ENCODE data around the gene CXCR1.
A peak's percentile ranks its signal among the peaks of the same experiment; 100 is the strongest.
"Not testable (repeated sequence)": the region's sequence is repeated elsewhere in the genome, so short reads cannot be mapped to it uniquely, and the experiment has no call there.

The CXCR1 gene

GRCh38 chr2:218166791-218167190 is at the start of gene CXCR1:
TSS of gene CXCR1 (minus strand) at chr2:218166962. CDS start at chr2:218165211, 1,751 bp downstream.
- DNase-seq = no peak

- DNase-seq = no peak
These were observed 49.5 kb upstream of the CXCR1 start for GRCh38 chr2:218216336-218216673.

GRCh38 chr2:218214116-218214515 is 47.4 kb upstream of the CXCR1 start:
- DNase-seq = no peak

GRCh38 chr2:218209078-218209477 is 42.3 kb upstream of the CXCR1 start:
- DNase-seq = no peak

DNA sequence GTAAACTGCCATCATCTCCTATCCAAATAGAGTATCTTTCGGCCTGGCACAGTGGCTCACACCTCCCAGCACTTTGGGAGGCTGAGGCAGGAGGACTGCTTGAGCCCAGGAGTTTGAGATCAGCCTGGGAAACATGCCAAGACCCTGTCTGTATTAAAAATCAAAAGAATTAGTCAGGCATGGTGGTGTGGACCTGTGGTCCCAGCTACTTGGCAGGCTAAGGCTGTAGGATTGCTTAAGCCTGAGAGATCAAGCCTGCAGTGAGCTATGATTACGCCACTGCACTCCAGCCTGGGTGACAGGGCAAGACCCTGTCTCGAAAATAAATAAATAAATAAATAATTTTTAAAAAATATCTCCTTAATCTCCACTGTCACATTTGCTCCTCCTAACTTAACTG is 35.5 kb upstream of the CXCR1 start:
- DNase-seq = no peak

DNA sequence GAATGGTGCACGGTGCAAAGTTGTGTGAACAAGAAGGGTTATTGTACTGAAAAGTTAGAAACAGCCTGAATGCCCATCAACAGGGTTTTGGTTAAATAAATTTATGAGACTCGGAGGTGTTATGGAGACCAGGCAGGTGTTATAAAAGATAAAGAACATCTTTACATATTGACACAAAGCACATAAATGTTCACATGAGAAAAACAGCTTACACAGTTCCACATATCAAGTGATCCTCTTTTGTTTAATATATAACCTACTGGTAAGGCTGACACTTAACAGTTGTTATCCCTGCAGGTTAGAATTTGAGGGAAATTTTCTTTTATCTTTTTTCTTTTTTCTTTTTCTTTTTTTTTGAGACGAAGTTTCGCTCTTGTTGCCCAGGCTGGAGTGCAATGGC is 30.2 kb upstream of the CXCR1 start:
- DNase-seq = no peak

- no peak for DNase-seq
These were observed 28.1 kb upstream of the CXCR1 start for GRCh38 chr2:218194880-218195279.

DNA sequence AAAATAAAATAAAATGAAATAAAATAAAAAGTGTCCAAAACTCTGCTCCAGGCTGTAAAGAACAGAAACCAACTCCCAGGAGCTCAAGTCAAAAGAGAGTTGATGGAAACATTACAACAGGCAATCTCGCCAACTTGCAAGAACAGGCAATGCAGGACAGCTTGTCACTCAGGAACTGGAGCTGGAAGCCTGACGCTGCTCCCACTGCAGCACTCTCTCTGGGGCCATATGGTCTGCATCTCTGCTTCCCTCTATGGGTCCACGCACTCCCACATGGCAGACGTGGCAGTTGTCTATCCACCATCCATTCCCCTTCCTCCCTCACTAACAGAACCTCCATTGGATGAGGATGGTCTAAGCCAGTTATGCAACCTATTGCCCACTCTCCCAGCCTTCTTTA is 26.9 kb upstream of the CXCR1 start:
- DNase-seq = no peak

- DNase-seq = no peak
These were observed 26.2 kb upstream of the CXCR1 start for GRCh38 chr2:218192902-218193430.

DNA sequence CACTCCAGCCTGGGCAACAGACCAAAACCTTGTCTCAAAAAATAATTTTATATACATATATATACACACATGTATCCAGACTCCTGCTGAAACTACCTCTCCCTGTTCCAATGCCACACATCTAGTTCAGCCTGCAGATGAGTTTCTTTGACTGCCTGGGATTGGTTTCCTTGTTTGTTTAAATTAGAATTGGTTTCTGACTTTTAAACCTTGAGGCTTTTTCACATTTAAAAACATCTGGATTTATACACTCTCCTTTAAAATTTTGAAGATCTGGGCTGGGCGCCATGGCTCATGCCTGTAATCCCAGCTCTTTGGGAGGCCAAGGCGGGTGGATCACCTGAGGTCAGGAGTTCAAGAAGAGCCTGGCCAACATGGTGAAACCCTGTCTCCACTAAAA is 21.8 kb upstream of the CXCR1 start:
- DNase-seq = no peak

GRCh38 chr2:218187296-218188015 is 20.7 kb upstream of the CXCR1 start:
- no peak for DNase-seq

DNA sequence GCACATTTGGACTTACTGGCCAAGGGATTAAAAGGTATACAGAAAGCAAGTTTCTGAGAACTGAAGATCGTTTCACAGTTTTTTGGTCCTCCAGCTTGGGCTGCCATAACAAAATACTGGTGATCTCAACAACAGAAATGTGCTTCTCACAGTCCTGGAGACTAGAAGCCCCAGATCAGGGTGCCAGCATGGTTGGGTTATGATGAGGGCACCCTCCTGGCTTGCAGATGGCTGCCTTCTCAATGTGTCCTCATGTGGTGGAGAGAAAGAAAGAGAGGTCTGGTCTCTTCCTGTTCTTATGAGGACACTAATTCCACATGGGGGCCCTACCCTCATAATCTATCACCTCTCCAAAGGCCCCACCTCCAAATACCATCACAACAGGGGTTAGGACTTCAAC is 20.1 kb upstream of the CXCR1 start:
- DNase-seq = no peak

GRCh38 chr2:218186355-218186766 is 19.6 kb upstream of the CXCR1 start:
- DNase-seq = peak; percentile 59 to 68

DNA sequence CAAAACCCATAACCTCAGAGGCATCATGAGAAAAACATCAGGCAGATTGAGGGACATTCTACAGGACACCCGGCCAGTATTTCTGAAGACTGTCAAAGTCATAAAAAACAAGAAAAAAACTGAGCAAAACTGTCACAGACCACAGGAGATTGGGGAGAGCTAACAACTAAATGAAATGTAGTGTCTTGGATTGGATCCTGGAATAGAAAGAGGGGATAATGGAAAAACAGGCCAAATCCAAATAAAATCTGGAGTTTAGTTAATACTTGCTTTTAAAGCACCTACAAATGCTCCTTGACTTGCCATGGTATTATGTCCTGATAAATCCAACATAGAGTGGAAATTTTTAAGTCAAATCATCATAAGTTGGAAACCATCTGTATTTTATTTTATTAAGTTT is 17.6 kb upstream of the CXCR1 start:
- no peak for DNase-seq

- no peak for DNase-seq
These were observed 13.8 kb upstream of the CXCR1 start for GRCh38 chr2:218180467-218181114.

DNA sequence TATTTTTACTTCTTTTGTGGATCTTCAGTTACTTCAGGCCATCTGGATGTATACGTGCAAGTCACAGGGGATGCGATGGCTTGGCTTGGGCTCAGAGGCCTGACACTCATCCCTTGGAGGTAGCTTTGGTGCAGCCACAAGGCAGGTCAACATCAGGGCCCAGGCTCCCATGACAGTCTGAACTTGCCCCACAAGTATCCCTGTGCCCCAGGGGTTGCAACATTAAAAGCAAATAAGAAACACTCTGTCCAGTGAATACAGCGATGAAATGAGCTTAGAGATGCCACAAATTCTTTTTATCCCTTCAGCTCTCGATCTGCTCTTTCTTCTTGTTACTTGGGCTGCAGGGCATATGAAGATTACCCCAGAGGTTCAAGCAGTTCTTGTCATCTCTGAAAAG is 13.0 kb upstream of the CXCR1 start:
- DNase-seq = no peak

DNA sequence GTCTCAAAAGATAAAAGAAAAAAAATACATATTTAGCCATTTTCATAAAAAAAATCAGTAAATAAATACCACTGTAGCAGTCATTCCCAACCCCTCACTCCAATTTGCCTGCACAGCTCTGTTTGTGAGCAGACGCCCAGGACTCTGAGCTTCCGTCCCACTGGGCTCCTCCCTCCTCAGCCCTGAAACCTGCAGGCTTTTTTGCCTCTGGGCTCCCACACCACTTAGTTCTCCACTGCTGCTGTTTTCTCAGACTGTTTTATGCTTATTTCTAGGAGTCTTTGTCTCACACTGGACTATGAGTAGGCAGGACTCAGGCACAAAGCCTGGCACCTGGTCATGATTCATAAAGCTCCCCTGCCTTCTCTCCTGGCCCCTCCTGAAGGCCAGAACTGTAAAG is 6.1 kb upstream of the CXCR1 start:
- no peak for DNase-seq

- not testable (repeated sequence) for DNase-seq
These were observed 5.0 kb upstream of the CXCR1 start for GRCh38 chr2:218171744-218172143.

DNA sequence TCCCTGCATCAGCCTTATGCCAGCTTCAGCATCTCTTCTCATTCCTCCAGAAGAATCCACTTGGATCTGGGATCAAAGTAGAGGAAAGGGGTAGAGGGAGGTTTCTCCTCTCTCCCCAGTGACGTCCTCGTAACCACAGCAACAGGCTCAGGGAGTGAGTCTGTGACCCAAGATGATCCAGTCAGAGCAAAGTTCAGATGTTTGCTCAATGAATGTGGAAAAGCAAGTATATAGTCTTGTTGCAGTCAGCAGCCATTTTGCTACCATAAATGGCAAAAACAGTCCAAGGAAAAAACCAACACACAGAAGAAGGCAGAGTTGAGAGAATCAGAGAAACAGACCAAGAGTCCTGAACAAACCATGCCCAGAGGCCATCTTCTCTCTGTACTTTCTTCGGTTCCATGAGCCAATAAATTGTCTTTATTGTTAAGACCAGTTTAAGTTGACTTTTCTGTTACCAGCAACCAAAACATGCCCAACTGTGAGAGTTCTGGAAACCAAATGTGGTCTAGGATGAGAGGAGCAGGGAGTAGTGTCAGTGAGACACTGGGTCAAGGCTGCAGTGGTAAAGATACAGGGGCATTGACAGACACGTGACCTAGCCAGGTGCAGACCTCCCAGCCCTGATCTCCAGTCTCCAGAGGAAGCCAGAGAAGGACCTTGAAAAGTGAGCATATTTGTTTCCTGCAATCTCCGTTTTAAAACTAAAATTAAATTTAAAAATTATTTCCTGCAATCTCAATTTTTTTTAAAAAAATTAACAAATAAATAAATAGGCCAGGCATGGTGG is 3.2 kb upstream of the CXCR1 start:
- no peak for DNase-seq

- DNase-seq = peak in 1 of 2 experiments; percentile 34
These were observed 2.1 kb upstream of the CXCR1 start for GRCh38 chr2:218168635-218169462.

DNA sequence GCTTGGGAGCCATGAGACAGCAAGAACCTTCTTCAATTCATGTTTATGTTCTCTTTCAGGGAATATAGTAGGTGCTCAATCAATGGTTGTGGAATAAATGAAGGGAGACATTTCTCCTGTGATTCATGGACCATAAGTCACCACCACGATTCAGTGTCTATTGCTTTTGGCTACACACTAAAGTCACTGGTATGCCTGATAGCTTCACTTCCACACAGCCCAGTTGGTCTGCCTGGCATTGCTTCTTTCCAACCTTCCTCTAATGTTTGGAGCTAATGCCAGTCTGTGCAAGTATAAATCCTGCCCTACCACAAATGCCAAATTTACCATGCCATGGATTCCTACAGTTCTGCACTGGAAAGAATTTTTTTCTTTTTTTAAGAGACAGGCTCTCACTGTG is 1.3 kb upstream of the CXCR1 start:
- no peak for DNase-seq

DNA sequence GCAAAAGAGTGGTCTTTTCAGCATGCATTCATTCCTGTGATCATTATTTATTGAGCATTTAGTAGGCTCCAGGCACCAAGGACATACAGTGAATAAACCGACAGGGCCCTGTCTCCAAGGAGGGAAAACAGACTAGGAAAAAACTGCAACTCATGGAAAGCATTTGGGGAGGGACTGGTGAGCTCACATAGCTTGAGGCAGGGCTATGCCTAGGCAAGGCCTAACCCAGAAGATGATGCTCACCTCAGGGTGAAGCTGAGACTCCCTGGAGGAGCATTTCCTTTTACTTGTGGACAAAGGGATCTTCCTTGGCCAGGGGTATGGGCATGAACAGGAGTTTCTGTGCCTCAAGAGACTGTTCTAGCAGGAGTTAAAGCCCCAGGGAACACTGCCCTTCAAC is 3.9 kb downstream of the CXCR1 start:
- DNase-seq = no peak

DNA sequence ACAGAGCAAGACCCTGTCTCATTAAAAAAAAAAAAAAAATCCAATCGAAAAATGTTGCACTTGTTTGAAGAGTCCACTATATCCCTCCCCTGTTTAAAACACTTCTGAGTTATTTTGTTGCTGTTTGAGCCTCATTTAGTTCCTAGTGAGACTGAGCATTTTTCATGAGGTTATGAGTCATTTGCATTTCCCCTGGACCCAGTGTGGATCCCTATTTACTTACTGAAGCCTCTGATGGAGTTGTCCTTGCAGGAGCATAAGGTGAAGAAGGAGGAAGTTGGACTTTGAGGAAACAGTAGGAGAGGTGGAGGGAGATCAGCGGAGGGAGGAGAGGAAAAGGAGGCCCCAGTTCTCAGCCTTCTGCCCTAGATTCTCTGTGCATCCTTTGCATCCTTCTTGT is 5.1 kb downstream of the CXCR1 start:
- no peak for DNase-seq

Measured in NCI-H2081 (cell line).